ENCODE measurements around the gene WT1. TPM values are rescaled to one million over a fixed set of nuclear protein-coding genes. Genes with fewer than 3 reads are reported as not detected.

WT1 gene
- total and polyA plus RNA-seq, 10 of the 15 experiments (the other 5 are each of a cell fraction or from before 2014, with no cell fraction given): 0.07 to 0.37 (median 0.08) TPM; not detected in 7

DNA sequence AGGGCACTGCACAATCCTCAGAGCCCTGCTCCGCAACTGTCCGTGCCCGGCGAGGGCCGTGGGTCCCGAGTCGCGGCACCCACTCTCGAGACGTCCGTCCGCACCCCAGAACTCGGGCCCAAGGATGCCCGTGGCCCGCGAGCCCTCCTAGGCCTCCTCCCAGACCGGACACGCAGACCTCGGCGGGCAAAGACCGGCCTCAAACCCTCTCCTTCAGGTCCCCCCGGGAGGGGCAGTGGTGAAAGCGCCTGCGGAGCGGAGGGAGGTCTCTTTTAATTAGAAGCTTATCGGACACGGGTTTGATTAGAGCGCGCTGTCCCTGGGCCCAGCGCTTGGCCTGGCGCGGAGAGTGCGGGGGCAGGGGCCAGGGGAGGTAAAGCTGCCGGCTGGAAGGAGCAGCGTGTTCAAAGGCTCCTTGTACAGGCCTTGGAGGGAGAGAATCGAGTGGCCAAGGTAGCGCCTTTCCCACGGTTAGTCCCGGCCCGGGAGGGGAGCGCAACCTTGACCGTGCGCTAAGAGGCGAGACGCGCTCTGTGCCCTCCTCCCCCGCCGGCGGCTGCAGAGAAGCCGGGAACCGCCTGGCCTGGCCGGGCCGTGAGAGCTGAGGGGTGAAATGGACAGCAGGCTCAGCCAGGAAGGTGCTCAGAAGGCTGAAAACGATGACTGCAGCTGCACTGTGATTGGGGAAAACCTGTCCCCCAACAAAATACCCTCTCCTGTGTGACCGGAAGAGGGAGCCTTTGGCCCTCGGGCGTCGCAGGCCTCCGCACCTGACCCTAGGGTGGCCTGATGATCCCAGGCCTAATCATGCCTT lies 4.6 kb downstream of the WT1 start:
- no peak for DNase-seq (ENCODE audit: low read depth, low spot score)
- no peak for TF ChIP-seq STAT3 (IDR thresholded peaks at IDR 0.05; ENCODE audit: low read depth, low read length)
- TF ChIP-seq, protein P1, sequence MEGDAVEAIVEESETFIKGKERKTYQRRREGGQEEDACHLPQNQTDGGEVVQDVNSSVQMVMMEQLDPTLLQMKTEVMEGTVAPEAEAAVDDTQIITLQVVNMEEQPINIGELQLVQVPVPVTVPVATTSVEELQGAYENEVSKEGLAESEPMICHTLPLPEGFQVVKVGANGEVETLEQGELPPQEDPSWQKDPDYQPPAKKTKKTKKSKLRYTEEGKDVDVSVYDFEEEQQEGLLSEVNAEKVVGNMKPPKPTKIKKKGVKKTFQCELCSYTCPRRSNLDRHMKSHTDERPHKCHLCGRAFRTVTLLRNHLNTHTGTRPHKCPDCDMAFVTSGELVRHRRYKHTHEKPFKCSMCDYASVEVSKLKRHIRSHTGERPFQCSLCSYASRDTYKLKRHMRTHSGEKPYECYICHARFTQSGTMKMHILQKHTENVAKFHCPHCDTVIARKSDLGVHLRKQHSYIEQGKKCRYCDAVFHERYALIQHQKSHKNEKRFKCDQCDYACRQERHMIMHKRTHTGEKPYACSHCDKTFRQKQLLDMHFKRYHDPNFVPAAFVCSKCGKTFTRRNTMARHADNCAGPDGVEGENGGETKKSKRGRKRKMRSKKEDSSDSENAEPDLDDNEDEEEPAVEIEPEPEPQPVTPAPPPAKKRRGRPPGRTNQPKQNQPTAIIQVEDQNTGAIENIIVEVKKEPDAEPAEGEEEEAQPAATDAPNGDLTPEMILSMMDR (IDR thresholded peaks at IDR 0.05 in 2 of 3, conservative IDR thresholded peaks at IDR 0.05 in 1 of 3; ENCODE audit: control insufficient read depth in 2 of 3, extremely low read depth in 1 of 3, insufficient read depth in 1 of 3, low read depth in 3 of 3, low read length in 3 of 3): peak in 2 of 3 experiments; percentile 5 to 17; a peak in 1 of 6 replicates
- TF ChIP-seq RAD21 (IDR thresholded peaks at IDR 0.05; ENCODE audit: insufficient read depth, low read depth, low read length): peak; percentile 22; the same call in 1 of the 2 replicates
- no peak for TF ChIP-seq TCF7 (IDR thresholded peaks at IDR 0.05; ENCODE audit: borderline replicate concordance)
- TF ChIP-seq, protein P2, sequence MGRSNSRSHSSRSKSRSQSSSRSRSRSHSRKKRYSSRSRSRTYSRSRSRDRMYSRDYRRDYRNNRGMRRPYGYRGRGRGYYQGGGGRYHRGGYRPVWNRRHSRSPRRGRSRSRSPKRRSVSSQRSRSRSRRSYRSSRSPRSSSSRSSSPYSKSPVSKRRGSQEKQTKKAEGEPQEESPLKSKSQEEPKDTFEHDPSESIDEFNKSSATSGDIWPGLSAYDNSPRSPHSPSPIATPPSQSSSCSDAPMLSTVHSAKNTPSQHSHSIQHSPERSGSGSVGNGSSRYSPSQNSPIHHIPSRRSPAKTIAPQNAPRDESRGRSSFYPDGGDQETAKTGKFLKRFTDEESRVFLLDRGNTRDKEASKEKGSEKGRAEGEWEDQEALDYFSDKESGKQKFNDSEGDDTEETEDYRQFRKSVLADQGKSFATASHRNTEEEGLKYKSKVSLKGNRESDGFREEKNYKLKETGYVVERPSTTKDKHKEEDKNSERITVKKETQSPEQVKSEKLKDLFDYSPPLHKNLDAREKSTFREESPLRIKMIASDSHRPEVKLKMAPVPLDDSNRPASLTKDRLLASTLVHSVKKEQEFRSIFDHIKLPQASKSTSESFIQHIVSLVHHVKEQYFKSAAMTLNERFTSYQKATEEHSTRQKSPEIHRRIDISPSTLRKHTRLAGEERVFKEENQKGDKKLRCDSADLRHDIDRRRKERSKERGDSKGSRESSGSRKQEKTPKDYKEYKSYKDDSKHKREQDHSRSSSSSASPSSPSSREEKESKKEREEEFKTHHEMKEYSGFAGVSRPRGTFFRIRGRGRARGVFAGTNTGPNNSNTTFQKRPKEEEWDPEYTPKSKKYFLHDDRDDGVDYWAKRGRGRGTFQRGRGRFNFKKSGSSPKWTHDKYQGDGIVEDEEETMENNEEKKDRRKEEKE (IDR thresholded peaks at IDR 0.05): no peak
- TF ChIP-seq, protein P3, sequence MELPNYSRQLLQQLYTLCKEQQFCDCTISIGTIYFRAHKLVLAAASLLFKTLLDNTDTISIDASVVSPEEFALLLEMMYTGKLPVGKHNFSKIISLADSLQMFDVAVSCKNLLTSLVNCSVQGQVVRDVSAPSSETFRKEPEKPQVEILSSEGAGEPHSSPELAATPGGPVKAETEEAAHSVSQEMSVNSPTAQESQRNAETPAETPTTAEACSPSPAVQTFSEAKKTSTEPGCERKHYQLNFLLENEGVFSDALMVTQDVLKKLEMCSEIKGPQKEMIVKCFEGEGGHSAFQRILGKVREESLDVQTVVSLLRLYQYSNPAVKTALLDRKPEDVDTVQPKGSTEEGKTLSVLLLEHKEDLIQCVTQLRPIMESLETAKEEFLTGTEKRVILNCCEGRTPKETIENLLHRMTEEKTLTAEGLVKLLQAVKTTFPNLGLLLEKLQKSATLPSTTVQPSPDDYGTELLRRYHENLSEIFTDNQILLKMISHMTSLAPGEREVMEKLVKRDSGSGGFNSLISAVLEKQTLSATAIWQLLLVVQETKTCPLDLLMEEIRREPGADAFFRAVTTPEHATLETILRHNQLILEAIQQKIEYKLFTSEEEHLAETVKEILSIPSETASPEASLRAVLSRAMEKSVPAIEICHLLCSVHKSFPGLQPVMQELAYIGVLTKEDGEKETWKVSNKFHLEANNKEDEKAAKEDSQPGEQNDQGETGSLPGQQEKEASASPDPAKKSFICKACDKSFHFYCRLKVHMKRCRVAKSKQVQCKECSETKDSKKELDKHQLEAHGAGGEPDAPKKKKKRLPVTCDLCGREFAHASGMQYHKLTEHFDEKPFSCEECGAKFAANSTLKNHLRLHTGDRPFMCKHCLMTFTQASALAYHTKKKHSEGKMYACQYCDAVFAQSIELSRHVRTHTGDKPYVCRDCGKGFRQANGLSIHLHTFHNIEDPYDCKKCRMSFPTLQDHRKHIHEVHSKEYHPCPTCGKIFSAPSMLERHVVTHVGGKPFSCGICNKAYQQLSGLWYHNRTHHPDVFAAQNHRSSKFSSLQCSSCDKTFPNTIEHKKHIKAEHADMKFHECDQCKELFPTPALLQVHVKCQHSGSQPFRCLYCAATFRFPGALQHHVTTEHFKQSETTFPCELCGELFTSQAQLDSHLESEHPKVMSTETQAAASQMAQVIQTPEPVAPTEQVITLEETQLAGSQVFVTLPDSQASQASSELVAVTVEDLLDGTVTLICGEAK (IDR thresholded peaks at IDR 0.05; ENCODE audit: borderline replicate concordance): no peak
- Histone ChIP-seq H3K27me3 (replicated peaks in 1 of 2; ENCODE audit: control insufficient read depth in 2 of 2, insufficient read depth in 2 of 2, low read length in 1 of 2) (peaks cover 16 to 32% of the 10 kb centered on the region in 2 experiments), H4K20me1 (ENCODE audit: control insufficient read depth, insufficient read depth) (no peaks in the 10 kb centered on the region), H3K4me3 (no peak overlapping the region), H3K9ac (ENCODE audit: control insufficient read depth, insufficient read depth, low read length) (no peak overlapping the region), H3K27ac (ENCODE audit: control insufficient read depth, insufficient read depth) (no peak overlapping the region), H3K79me2 (ENCODE audit: control insufficient read depth, insufficient read depth, low read length) (no peaks in the 10 kb centered on the region), H3K4me1 (ENCODE audit: control insufficient read depth, insufficient read depth, low read length) (no peaks in the 10 kb centered on the region), H3K9me3 (replicated peaks; ENCODE audit: control insufficient read depth, insufficient read depth, low read length) (no peaks in the 10 kb centered on the region; the same call in 2 of the 3 replicates), H2AFZ (ENCODE audit: control insufficient read depth, low read depth, low read length) (no peak overlapping the region), H3K36me3 (ENCODE audit: control insufficient read depth in 2 of 2, insufficient read depth in 2 of 2, low read length in 1 of 2) (no peaks in the 10 kb centered on the region), H3K4me2 (ENCODE audit: control insufficient read depth, insufficient read depth) (no peak overlapping the region)
- FAIRE-seq: no peak
- ChIA-PET RAD21 (ENCODE audit: unreplicated experiment) (interaction anchor here (0.7 to 1.1 kb wide), 2 partner anchors 9 to 660 kb away, joined by 3 read pairs; no protein-coding TSS in a partner anchor), SMC1A (ENCODE audit: uncharacterized antibody, unreplicated experiment) (interaction anchor here (0.6 kb wide), 1 partner anchor 34 kb away, joined by 3 read pairs; no protein-coding TSS in a partner anchor), POLR2A (no interaction called here), CTCF (interaction anchor here (1.2 kb wide), 1 partner anchor 44 kb away, joined by 3 read pairs; no protein-coding TSS in a partner anchor)
- ATAC-seq: peak; percentile 41; the same call in 2 of the 3 replicates
- intact Hi-C loops (cut with micrococcal nuclease; ENCODE audit: unreplicated experiment): no loop called here
- in situ Hi-C loops (cut with MboI): no loop called here
- 56% methylated on average over 59 of the region's 59 CpGs for WGBS (ENCODE audit: insufficient coverage, insufficient replicate concordance, low lambda C conversion rate, missing lambda C conversion rate)
- BruUV-seq (replicated peaks): no TSS peak

All from GM12878 (cell line).